HG02678 (cell line): Measurements from ENCODE around the gene SPRED2.

Source experiments
- ATAC-seq: cut with Tn5 transposase; IDR thresholded peaks from one replicate; pipeline ENCODE4 v1.9.1; 2021; ENCODE audit warnings: mild to moderate bottlenecking, moderate library complexity; ENCODE audit not compliant: unreplicated experiment

SPRED2 gene, protein sequence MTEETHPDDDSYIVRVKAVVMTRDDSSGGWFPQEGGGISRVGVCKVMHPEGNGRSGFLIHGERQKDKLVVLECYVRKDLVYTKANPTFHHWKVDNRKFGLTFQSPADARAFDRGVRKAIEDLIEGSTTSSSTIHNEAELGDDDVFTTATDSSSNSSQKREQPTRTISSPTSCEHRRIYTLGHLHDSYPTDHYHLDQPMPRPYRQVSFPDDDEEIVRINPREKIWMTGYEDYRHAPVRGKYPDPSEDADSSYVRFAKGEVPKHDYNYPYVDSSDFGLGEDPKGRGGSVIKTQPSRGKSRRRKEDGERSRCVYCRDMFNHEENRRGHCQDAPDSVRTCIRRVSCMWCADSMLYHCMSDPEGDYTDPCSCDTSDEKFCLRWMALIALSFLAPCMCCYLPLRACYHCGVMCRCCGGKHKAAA

DNA sequence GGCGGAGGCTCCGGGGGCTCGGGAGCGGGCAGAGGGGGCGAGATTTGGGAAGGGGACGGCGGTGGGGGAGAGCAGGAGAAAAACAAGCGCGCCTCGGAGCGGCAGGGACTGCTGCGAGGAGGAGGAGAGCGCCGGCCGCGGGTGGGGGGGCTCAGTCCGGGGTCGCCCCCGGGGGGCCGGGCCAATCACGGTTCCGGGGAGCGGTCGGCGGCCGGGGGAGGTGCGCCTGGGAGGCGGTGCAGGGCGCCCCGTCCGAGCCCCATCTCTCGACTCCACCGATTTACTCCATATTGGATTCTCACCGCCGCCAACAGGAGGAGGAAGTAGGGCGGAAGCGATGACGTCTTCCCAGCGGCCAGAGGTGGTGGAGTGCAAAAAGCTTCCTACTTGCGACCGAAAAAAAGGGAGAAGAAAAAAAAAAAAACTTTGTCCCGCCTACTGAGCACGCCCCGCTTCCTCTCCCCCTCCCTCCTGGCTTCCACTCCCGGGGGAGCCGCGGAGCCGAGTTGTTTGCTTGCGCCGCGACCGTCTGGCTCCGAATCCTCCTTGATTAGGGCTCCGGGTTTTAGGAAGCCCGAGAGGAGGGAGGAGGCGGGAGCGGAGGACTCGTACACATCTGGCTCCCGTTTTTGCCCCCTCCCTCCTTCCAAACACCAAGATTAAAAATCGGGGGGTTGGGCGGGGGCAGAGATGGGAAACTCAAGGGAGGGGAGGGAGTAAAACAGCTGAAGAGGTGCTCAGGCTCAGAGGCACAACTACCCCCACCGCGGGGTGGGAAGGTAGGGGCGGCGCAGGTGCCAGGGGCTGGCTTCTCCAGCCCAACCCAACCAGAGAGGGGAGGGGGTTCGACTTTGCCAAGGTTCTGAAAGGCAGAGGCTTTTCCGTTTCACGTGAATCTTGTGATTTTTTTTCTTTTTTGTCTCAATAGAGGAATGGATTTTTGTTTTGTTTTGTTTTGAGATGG, at the start of gene SPRED2:
TSS of gene SPRED2 (minus strand) at position 373 of the 964 bp plus-strand sequence. CDS start 612 bp downstream, outside the sequence.
- ATAC-seq = peak; percentile 25

DNA sequence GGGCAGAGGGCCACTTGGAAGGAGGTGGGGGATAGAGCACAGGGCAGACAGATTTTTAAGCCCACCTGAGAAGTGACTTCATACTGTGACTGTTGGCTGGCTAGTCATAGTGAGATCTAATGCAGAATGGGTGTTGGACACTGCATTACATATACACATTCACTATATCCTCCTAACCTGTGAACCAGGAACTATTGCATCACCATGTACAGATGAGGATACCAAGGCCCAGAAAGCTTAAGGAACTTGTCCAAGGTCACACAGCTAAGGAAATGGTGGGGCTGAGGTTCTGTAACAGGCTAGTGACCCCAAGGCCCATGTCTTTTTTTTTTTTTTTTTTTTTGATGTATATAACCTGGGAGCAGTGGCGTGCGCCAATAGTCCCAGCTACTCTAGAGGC, 49.6 kb upstream of the SPRED2 start:
- no peak for ATAC-seq

DNA sequence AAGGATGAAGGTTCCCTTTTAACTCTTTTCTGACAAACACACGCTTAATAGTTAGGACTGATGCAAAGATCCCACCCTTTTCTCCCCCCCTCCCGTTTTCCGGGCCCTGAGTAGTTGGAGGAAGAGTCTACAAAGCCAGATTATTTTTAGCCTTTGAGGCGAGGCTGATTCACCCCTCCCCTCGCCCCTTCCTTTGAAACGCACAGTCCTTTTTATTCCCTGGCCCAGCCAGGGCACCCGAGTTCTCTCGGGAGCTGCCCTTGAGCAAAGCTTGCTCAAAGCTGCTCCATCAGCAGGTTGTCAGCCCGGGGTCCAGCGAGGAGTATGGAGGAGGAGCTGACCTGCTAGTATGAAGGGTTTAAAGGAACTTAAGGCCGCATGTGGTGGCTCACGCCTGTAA, 47.1 kb upstream of the SPRED2 start:
- ATAC-seq = no peak

DNA sequence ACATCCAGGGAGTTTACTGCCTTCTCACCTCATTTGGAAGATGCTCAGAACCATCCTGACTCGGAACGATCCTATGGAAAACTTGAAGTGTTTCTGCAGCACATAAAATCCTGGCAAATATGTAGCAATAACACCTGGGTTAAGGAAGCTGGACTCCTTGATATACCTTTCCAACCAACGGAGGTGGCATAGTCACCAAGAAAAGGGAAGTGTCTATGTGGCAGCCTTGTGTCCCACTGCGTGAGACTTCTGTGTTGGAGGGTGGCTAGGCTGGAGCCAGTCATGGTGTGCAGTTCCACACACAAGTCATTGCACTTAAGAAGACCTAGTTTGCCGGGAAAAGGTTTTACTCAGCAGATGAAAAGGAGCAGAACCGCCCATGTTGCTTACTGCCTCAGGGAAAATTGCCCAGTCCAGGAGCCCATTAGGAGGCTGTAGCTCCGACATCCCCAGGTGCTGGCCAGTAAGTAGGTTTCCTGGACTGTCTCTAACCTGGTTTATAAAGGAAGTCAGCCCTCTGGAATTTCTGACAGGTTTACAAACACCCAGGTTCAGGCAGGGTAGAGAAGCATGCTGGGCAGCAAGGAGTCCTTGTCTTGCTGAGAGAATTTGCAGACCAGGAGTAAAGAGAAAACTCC, 46.2 kb upstream of the SPRED2 start:
- no peak for ATAC-seq

DNA sequence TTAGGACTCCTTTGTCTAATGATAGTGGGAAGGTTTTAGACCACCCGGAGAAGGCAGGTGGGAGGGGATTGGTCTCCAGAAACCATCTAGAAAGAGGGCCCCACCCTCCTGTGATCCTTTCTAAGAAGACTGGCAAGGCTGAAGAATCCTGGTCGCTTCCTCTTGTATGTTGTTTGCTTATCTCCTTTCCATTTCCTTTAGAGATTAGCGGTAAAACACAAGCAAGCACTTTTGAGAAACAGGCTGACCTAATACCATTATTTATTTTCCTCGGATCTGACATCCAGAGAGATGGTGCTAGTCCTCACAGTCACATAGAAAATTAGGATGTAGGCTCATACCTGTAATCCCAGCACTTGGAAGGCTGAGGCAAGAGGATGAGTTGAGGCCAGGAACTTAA, 45.2 kb upstream of the SPRED2 start:
- no peak for ATAC-seq

DNA sequence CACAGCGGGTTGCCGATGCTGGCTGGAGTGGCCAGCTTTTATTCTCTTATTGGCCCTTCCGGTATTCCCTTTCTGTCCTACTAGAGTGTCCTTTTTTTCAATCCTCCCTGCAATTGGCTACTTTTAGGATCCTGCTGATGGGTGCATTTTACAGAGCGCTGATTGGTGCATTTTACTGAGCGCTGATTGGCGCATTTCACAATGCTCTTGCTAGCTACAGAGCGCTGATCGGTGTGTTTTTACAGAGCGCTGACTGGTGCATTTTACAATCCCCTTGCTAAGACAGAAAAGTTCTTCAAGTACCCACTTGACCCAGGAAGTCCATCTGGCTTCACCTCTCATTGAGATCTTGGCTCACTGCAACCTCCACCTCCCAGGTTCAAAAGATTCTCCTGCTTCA, 44.4 kb upstream of the SPRED2 start:
- no peak for ATAC-seq

DNA sequence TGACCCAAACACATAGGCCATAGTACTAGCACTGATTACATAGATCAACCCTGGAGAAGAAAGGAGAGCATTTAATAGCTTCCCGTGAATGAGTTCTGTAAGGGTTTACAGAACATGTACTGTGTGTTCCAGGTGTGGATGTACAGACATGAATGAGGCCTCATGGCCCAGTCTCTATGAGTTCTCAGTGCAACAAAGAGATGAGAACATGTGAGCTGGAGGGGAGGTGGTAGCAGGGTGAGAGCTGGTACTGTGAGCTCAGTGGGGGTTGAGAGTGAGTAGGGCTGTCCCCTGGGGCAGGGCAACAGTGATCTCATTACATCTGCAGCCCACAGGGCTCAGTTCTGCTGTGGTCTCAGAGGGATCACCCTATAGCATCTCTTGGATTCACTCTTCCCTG, 42.6 kb upstream of the SPRED2 start:
- no peak for ATAC-seq

DNA sequence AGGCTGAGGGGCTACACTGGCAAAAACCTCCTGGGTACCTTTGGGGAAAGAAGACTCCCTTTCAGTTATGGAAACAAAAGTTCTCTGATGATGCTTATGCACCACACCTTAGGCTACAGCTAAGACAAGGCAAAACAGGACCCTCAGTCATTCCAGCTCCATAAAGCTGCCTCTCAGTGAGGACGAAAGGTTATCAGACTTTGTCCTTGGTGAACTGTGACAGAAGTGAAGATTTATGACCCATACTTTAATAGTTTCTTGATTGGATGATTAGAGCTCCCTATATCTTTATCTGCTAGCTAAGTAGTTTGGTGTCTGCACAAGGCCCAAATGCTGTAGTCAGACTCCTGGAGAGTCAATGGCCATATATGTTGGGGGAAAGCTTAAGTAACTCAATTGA, 40.6 kb upstream of the SPRED2 start:
- no peak for ATAC-seq

DNA sequence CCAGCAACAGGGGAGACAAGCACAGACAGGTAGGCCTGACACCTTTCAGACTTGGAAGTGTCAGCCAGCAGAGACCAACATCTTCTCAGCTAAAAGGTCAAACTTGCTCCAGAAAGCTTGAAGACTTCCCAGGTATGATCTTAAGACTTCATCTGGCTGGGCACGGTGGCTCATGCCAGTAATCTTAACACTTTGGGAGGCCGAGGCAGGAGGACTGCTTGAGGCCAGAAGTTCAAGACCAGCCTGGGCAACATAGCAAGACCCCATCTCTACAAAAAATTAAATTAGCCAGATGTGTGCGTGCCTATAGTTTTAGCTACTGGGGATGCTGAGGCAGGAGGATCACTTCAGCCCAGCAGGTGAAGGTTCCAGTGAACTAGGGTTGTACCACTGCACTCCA, 39.0 kb upstream of the SPRED2 start:
- no peak for ATAC-seq

DNA sequence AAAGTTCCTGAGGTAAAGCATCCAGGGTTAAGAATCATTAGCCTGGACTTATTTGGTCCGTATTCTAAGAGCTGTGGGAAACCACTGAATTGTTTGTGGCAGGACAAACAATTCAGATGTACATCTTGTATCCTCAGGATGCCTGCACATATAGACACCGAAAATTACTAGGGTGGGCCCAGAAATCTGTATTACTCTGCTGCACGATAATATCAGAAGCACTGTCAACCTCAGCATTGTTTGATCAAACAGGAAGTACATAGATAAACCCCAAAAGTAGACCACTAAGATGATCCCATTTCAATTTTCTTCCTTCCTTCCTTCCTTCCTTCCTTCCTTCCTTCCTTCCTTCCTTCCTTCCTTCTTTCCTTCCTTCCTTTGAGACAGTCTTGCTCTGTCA, 34.2 kb upstream of the SPRED2 start:
- no peak for ATAC-seq

DNA sequence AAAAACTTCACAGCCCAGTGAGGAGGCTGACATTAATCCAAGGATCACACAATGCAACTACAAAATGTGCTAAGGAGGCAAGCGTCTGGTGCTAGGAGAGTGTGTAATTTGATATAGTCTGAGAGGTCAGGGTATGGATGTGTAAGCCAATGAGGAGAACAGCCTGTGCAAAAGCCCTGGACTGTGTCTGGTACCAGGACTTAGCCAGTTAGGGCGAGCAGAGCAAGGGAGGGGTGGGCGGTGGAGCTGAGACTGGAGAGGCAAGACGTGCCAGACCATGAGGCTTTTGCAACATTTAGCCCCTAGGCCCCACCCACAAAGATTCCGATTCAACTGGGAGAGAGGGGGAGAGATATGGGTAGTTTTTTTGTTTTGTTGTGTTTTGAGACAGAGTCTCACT, 33.5 kb upstream of the SPRED2 start:
- no peak for ATAC-seq

DNA sequence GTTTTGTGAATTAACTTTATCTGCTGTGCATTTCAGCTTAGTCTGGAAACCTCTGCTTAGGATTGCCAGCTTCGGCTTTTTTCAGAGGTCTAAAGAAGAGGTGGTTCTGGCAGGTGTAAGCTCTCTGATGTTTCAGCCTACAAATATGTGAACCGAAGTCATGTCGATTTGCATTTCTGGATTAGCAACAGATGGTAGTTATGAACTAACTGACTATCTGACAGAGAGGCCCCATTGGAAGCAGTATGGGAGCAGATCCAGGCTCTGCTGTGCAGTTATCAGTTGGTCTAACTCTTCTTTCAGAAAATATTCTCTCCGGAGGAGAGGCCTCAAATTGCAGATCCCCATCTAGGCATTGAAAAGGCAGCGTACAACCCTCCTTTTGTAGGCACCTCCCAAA, 32.7 kb upstream of the SPRED2 start:
- ATAC-seq = no peak

DNA sequence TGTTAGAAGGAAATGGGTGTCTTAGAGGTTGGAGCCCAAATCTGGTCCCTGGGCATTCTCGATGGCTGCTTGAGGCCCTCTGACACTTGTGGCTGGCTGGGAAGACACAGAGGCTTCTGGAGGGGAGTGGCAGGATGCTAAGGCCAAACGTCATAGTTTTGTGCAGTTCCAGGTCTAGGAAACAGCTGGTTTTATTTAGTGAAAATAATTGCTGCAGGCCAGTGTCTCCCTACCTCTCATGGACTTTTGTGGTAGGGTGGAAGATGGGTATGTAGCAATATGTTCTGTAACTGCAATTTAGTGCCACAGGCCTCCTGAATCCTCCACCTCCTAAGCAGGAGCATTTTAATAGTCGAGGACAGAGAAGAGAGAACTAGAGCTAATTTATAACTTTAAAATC, 32.2 kb upstream of the SPRED2 start:
- no peak for ATAC-seq

DNA sequence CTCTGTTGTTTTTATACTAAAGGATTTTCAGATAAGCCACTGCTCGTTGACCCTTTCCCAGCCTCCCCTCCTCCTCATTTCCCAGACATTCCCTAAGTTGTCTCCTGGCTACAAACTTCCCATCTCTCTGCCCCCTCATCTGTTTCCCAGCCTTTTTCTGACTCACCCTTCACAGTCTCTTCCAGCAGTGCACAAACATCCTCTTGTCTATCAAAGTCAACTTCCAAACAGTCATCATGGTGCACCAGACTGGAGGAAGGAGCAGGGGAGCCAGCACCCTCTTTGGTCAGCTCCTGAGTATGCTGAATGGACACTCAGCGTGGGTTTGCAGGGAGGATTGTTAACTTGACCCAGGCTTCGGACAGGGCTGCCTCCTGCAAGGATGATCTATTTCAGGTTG, 26.6 kb upstream of the SPRED2 start:
- no peak for ATAC-seq

DNA sequence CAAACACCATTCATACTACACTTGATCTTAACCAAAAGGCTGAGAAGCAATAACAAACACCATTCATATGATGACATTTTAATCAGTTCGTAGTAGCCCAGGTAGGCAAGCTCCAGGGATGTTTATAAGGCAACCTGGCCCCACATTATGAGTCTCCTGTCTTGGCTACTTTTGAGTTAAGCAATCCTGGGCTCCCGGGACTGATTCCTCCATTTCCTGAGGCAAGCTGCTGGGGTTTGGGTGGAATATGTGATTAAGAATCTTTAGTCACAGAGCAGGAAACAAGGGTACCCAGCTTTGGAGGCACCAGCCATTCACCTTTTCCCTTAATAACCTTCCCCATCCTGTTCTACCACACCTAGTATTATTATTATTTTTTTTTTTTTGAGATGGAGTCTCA, 24.5 kb upstream of the SPRED2 start:
- no peak for ATAC-seq

DNA sequence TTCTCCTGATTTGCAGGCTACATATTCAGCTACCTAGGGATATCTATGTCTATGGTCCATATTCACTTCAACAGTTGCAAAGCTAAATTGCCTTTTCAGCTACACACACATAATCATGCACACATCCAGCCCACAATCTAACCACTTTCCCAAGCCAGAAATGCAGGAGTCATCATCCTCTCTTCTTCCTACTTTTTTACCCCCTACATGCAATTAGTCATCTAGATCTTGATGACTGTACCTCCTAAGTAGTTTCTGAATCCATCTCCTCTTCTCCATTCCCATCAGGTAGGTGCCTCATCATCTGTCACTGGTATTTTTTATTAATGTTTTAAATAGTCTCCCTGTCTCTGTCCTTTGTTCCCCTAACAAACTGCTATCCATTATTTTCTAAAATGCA, 23.7 kb upstream of the SPRED2 start:
- ATAC-seq = no peak

DNA sequence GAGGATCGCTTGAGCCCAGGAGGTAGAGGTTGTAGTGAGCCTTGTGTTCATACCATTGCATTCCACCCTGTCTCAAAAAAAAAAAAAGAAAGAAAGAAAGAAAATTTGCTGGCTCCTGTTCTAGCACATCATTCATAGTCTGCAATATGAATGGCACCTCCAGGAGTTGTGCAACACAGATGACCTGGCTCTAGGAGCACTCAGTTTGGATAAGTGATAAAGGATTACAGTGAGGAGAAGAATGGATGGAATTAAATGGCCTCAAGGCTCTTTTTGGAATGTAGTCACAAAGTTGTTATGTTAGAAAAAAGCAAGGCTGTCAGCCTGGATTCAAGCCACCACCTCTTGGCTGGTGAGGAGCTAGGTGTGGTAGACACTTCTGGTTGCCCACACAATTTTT, 21.5 kb upstream of the SPRED2 start:
- ATAC-seq = no peak

DNA sequence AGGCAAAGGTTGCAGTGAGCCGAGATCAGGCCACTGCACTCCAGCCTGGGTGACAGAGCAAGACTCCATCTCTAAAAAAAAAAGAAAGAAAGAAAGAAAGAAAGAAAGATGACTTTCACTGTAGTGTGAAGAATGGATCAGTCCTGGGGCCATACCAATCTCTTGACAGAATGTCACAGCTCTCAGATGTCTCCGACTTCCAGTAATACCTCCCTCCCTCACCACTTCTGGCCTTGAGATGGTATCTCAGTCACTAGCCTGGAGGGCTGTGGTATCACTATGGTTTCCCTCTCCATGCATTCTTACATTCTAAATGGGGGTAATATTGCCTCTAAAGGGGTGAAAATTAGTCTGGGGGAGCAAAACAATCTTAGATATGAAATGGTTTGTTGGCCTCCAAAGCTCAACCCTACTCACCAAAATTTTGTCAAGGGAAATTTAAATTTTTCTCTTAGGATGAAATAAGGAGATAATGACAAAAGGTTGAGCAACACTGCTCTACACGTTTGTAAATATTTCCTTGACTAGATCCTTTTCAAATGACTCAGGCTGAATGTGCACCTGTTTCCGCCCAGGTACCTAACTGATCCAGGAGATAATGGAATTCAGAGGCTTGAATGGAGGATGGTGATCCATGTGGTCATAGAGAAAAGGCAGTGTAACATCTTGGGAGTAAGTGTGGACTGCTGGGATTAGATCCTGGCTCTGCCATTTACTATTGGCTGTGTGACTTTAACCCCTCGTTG, 19.9 kb upstream of the SPRED2 start:
- no peak for ATAC-seq

DNA sequence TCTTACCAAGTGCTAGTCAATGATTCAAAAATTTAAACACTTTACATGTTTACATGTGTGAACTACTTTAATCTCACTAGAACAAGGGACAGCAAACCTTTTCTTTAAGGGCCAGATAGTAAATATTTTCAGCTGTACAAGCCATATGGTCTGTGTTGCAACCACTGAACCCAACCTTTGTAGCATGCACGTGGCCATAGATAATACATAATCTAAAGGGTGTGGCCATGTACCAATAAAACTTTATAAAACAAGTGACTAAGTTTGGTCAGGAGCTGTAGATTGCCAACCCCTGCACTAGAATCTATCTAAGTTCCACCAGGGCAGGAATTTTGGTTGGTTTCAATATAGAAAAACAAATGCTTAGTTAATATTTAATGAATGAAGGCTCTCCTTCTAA, 18.4 kb upstream of the SPRED2 start:
- no peak for ATAC-seq

DNA sequence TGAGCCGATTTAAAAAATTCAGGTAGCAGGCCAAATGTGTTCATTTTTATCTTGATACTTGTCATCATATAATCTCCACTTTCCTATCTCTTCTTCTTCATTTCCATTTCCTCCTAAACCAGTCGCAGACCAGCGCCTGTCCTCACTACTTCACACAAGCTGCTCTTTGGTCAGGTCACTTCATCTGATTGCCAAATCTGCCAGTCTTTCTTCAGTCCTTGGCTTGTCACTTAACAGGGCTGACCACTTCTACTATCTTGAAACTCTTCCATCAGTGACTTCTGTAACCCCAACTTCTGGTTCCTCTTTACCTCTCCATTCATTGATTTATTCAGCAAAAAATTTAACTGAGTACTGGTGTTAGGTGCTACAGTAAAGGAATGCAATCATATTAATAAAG, 18.0 kb upstream of the SPRED2 start:
- ATAC-seq = no peak
